ENCODE results near the gene ALDH3A2.

Gene ALDH3A2

DNA sequence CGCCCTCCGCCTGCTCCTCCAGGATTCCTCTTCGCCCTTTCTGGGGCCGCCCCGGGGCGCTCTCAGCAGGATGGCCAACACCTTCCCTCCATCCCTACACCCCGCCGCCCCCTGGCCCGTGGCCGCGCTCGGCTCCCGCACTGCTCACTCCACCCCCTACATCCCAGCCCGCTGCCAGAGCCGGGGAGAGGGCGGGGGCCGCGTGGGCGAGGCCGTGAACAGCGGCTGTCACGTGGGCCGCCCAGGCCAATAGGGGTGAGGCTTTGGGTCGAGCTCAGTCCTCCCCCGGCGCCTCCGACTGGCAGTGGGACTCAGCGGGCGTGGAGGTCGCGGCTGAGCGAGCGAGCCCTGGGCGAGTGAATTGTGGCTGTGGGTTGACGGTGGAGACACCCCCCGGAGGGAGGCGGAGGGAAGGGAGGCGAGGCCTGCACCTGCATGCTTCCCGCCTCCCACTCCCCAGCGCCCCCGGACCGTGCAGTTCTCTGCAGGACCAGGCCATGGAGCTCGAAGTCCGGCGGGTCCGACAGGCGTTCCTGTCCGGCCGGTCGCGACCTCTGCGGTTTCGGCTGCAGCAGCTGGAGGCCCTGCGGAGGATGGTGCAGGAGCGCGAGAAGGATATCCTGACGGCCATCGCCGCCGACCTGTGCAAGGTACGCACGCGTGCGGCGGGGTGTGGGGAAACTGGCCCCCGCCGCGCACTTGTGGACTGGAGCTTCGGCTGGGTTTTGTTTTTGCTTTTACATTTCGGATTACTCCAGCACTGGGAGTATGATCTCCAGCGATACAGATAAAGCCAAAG lies at the start of gene ALDH3A2:
Gene ALDH3A2 (plus strand): TSS at position 277 of the 799 bp plus-strand sequence. CDS start 221 bp downstream, at position 498.
- peak; percentile 91 for DNase-seq

DNA sequence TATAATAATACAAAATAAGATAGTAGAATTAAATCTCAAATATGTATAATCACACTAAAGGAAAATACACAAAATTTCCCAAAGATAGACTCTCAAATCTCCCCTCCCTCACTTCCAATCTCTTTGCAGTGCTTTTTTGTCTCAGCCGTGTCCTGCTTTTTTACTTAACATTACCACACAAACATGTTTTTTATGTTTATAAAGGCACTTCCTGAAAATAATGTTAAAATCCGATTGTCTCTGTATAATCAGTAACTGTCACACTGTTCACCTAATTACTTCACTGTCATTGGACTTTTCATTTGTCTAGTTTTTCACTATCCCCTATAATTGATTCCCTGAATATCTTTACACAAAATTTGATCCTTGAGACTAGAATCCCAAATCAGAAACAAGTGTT lies 38.2 kb upstream of the ALDH3A2 start:
- no peak for DNase-seq

DNA sequence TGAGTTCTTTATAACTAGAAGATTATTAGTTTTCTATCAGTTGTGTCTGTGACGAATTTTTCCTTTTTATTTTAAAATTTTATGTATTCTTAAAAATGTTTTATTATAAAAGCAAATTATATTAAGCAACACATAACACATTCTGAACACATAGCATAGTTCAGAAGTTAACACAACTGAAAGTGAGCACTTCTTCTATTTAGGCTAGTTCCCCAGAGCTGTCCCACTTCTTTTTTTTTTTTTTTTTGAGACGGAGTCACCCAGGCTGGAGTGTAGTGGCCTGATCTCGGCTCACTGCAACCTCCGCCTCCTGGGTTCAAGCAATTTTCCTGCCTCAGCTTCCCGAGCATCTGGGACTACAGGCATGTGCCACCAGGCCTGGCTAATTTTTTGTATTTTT lies 37.7 kb upstream of the ALDH3A2 start:
- DNase-seq, result no peak

DNA sequence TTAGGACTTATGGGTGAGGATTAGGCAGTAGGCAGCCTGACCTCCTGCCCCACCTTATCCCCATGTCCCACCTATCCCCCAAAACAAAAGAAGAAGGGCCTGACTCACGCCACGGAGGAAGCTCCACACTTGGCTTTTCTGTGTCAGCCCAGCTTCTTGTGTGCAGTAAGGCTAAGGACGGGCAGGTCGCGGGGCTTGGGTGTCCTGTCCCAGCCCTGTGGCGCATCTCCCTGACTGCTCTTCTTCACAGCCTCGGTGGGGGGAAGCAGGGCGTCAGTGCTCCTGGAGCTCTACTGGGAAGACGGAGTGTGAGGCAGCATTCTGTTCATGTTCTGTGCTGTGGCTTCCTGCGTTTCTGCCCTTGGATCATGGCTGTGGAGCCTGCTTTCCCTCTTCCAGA lies 34.6 kb upstream of the ALDH3A2 start:
- DNase-seq, result no peak

DNA sequence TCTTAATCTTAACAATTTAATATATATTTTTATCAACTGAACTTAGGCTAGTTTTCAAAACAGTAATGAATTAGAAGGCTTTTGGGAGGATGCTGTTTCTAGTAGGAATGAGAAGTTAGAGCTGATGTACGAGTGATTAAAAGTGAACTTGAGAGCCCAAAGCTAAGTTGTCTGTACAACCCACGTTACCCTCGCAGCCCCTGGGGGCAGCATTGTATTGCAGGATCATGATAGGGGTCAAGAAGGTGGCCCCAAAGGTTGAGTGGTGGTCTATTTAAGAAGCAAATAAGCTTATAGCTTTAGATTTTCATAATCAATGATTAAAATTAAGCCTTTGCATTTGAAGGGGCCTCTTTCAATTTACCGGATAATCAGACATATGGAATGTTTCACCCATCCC lies 33.7 kb upstream of the ALDH3A2 start:
- no peak for DNase-seq

DNA sequence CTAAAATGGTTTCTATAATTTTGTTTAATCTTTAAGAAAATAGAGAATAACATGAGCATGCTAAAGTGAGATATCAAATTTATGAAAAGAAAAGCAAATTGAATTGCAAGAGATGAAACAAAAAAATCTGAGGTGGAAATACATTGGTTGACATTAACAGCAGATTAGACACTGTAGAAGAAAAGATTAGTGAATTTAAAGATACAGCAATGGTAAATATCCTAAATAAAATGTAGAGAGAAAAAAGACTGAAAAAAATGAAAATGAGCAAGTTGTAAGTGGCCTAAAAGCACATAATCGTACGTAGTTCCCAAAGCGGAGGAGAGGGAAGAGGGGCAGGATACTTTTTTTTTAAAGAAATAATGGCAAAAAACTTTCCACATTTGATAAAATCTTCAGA lies 30.5 kb upstream of the ALDH3A2 start:
- DNase-seq, result no peak

DNA sequence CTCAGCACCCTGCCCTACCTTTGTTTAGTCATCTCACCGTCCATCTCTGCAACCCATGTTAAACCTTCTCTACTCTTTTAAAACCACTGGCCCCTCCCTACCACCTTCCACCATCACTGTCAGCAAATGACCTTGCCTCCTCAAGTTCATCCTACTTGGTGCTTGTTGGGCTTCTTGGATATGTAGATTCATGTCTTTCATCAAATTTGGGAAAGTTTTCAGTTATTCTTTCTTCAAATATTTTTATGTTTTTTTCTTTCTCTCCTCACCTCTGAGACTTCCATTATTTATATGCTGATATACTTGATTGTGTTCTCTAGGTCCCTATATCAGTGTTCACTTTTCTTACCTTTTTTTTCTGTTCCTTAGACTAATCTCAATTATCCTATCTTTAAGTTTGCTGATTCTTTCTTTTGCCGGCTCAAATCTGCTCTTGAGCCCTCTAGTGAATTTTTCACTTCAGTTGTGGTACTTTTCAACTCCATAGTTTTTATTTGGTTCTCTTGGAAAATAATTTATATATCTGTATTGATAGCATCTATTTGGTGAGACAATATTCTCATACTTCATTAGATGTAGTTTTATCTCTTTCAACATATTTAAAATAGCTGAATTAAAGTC lies 28.7 kb upstream of the ALDH3A2 start:
- no peak for DNase-seq

DNA sequence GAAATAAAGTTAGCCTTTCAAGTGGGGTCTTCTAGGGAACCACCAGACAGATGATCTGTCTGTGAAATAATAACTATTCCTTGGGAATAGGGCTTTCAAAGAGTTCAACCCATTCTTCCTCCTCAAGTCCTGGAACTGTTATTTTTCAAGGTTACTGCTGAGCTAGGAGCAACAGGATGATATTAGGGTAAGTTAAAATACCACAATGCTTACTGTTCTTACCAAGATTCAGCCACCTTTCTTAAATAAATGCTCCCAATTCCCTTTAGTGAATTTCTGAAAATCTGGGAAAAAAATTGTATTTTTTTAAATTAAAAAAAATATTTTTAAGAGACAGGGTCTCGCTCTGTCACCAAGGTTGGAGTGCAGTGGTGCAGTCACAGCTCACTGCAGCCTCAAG lies 26.9 kb upstream of the ALDH3A2 start:
- DNase-seq, result no peak

DNA sequence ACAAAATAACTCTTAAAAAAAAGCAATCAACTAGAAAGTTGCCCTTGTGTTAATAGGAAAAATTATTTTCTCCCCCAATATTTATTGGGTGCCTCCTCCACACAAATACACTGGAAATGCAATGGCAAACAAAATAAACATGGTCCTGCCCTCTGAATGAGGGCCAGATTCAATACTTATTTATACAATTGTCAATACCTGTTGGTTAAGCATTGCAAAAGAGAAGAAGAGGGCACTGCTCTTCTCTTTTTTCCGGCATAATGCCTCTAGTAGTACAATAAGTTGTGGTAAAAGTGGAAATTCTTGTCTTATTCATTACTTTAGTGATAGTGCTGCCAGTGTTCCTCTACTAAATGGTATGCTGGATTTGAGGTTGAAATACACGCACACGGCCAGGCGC lies 22.5 kb upstream of the ALDH3A2 start:
- no peak for DNase-seq

DNA sequence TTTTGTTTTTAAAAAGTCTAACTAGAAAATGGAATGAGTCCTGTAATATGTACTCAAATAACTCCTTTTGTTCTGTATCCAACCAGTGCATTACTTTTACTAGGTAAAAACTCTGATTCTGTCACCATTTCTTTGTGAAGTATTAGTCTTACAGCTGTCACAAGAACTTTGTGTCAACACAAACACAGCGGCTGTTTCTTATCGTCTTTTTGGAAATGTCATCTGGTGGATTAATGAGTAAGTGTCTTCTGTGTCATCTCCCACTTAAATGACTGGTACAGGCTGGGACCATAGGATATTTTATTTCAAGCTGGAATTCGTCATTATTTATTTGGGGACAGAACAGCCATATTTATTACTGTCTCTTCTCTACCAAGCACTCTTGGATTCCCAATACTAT lies 19.1 kb upstream of the ALDH3A2 start:
- DNase-seq, result no peak

DNA sequence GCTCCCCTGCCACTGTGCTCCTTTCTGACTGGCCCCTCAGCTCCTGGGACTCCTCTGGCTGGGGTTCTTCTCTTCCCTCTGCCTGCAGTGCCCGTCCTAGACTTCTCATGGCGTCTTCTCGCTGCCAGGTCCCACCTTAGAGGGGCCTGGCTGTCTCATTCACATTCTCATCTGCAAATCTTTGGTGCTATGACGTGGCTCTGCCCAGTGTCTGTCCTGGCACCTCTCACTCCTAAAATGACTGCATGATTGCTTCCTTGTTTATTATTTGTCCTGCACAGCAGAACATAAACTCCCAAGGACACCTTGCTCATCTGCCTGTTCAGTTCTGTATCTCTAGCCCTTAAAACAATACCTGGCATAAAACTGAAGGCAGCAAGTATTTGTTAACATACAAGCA lies 18.5 kb upstream of the ALDH3A2 start:
- no peak for DNase-seq

DNA sequence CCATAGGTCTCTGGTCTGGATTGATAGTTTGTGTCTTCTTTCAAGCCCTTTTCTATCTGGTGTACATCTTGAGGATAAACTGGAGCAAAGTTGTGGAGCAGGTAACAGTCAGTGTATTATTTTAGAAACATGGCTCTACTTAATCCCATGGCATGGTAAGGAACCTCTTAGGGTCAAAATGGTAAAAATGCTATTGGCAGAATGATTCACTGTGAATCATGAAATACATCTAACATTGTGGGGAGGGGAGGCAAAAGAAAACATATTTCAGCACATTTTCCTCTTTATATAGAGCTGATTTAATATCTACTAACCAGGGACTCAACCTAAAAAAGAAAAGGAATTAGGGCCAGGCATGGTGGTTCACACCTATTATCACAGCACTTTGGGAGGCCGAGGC lies 17.9 kb upstream of the ALDH3A2 start:
- DNase-seq, result no peak

DNA sequence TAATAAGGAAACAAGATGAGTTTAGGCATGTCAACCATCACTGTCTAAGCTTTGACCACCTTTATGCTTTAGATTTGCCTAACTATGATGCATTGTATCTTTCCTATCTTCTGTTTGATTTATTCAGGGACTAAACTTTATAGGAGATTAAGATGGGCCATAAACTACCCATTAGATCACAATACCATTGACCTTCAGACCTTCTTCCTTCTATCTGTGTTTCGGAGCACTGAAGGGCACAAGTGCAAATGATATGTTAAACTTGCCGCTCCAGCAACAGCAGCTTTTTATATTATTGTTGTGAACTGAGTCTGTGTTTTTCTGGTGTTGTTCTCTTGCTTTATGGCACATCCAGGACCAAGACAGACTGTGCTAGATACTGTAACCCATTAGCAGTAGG lies 16.6 kb upstream of the ALDH3A2 start:
- DNase-seq, result no peak

DNA sequence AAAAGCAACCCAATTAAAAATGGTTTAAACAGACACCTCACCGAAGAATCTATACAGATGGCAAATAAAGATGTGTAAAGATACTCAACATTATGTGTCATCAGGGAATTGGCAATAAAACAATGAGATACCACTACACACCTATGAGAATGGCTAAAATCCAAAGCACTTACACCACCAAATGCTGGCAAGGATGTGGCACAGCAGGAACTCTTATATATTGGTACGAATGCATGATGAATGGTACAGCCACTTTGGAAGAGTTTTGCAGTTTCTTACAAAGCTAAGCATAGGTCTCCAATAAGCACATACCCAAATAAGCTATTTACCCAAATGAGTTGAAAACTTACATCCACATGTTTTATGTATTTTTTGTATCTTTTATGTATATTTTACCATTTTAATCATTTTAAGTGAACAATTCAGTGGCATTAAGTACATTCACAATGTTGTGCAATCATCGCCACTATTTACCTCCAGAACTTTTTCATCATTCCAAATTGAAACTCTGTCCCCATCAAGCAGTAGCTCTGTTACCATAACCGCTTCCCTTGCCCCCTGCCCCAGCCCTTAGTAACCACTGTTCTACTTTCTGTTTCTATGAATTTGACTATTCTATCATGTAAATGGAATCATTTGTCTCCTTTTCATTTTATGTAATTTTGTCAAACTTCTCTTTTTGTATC lies 6.7 kb upstream of the ALDH3A2 start:
- DNase-seq, result no peak

DNA sequence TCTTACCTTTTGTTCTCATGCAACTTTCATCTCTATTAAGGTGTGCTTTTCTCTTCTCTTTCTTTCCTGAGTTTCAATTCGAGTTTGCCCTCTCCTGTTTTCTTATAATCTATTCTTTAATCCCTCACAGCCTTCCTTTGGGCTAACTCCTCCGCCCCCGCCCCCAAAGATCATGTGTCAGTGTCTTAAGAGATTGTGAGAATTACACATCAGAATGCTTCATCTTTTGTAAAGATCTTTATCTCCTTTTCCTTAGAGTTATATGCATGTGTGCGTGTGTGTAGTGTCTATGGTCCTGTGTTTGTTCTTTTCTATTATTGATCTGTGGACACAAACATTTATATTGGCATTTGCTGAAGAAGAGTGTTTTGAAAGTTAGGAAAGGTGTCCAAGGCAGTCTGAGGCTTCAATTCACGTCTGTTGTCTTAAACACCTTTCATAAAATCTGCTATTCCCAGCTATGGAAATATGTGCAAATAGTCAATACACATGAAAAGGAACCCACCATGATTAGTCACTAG lies 6.1 kb upstream of the ALDH3A2 start:
- DNase-seq, result no peak

DNA sequence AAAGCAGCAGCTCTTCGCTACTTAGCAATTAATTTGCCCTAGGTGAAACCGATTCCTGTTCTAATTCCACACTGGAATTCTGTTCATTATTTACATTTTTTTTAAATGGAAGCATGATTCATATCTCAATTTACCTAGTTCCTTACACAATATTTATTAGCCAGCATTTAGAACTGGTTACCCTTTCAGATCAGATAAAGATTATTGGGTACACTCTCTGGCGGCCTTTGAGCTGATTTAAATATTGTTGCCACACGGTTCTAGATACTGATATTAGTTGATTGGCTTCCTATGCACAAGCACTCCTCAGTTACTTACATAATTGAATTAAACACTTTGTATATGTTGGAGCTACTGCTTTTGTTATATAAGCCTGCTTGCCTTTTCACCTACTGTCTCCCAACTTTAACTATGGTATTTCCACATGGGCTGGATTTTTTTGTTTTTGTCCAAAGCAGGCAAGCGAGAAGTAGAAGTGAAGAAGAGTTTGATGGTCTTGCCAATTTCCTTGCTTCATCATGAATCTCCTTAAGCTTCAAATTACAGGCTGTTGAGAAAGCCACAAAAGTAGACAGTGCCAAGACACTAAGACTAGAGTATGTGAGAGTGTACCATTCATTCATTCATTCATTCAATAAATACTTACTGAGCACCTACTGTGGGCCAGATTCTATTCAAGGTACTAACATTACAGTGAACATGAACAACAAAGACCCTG lies 3.9 kb upstream of the ALDH3A2 start:
- no peak for DNase-seq

DNA sequence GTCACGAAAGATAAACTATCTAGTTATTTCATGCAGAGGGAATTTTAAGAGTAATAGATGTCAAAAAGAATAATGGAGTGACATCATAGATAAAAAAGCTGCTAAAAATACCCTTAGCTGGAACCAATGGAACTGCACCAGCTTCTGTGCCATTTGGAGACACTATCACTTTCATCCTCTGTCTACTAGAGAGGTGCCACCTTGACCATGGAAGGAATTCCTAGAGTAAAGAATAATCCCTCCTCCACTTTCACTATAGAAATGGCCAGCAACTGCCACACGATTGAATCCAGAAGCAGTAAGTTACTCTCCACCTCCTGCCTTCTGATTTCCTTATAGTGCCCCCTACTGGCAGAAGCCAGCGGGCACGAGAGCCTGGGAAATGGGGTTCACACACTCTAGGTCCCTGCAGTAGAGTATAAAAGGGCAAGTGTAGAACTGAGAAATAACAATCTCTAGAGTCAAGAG lies 2.8 kb upstream of the ALDH3A2 start:
- peak; percentile 44 for DNase-seq

DNA sequence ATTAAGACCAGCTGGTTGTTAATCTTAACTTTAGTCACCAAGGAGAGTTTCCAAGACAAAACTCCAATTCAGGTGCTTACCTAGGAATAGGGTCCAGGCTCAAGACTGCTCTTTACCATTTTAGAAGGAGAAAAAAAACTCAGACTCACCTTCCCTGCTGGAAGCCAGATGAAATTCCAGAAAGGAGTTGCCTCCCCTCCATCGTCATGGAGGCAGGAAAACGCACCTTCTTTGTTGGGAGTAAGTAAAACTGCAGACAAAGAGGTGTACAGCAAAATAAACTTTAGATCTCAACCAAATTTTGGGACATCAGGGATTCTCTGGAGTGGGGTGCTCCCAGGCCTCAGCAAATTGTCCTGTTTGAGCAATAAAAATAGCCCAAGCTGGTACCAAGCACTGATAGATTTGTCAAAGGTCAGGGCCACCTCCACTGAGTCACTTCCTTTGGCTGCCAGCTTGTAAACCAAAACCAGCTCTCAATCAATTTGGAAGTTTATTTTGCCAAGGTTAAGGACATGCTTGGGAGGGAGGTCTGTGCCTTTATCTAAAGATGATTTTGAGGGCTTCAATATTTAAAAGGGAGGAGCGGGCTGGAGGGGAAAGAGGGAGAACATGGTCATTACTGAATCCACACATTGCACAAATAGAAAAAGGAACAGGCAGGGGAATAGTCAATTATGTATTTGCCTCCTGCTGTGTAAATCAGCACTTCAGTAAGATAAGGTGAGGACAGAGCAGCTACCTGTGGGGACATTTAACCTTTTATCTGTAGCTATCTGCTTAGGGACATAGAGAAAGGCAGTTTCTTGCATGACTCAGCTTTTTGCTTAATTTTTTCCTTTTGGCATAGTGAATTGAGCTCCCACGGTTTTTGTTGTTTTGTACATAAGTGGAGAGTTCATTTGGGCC lies 1.5 kb upstream of the ALDH3A2 start:
- DNase-seq, result no peak

DNA sequence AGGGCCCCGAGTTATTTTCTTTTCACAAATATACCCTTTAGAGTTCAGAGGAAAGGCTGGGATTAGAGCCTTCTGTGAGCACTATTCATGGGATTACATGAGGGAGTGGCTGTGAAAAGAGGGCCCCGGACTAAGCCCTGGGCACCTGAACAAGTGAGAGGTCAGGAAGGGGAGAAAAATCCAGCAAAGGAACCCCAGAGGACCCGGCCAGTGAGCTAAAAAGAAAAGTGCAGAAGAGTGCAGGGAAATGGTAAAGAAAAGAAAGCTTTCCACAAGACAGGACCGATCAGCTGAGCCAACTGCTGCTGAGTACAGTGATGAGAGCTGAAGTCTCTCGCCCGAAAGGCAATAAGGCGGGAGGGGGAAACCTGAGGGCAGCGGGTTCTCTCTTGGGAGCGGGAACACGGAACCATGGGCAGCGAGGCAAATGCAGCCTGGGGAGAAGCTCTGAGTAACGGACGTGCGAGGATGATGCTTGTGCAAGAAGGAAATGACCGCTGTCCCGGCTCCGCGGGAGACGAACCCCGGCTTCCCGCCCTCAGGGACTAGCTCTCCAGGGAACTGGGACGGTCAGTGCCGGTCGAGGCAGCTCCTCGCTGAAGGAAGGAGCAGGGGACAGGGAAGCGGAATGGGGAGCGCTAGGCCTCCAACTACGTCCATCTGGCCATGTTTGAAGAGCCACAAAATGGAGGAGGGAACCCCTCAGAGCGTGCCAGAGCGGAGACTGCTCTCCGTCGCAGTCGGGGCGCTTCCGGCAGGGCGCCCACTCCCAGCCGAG lies 665 bp upstream of the ALDH3A2 start:
- DNase-seq, result peak; percentile 11

DNA sequence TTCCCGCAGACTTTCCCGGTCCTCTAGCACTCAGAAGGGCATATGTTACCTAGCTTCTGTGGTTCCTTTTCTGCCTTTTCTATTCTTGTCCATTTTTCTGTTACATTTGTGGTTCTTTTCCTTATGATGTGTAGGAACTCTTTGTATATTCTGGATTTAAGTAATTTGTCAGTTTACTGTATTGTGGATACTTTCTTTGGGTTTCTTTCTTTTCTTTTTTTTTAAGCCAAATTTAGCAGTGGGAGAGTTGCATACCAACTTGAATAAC lies 657 bp downstream of the ALDH3A2 start:
- no peak for DNase-seq

DNA sequence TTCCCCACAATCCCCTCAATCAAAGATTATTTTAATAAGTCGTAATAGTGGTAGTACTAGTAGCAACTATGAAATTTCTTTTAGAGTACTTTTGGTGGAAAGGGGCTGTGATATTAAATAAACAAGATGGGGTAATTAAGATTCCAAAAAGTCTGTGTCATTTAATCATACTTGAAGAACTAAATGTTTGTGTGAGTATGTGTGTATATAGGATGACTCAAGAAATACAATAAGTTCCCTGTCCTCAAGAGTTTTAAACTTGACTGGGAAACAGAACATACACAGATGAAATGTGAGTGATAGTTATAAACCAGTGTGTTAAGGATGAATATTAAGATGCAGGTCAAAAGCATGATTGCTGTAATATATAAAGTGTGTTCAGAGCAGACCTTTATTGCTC lies 2.3 kb downstream of the ALDH3A2 start:
- no peak for DNase-seq
